GM18907 (cell line): ENCODE results near the gene OLFM1.

Experiments used
- ATAC-seq: cut with Tn5 transposase; IDR thresholded peaks from one replicate; pipeline ENCODE4 v1.9.1; 2021; ENCODE audit warnings: mild to moderate bottlenecking, moderate library complexity; ENCODE audit not compliant: unreplicated experiment

OLFM1 gene

DNA sequence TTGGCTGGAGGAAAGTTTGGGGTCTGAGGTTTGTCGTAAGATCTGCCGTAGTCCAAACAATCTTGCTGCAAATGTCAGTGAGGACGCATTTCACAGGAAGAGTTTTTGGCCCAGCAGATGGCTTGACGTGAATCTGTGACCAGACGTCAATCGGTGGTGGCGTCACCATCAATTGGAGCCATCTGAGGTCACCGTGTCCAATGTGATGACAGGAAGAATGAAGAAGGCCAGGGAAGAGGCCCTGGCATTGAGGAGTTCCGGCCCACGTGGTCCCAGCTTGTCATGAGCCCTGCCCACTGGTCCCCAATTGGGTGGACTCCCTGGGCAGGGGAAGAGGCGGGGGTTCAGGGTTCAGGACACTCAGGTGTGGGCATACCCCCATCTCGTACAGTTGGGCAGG, 79.9 kb downstream of the OLFM1 start:
- ATAC-seq, result no peak

DNA sequence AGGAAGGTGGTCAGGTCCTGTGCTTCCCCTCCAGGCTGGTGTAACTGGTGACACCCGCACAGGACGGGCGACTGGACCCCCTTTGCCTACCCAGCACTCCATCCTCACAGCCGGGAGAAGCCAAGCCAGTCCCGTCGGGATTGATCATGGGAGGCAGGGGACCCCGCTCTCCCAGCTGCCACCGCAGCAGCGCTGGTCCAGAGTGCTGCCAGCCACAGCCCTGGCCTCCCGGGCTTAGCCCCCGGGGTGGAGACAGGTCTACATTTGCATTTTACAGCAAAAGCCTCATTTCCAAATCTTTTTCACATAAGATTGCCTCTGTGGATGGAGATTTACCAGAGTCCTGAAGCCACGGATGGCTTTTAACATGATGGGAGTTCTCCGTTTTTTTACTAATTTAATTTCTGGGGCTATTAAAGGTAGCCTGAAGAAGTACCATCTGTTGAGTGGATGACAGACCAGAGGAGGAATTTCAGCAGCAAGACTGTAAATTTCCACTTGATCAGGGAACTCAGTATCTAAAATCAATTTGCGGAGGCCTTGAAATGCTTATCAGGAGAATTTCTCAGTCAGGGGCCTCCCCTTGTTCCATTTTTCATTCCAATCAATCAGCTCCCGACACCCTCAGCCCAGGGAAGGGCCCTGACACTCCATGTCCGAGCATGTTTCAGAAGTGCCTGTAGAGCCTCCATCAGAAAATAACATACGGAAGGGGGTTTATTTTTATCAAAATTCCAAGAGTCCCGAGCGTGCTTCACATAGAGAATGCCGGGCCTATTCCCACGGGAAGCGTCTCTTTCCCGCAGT, 80.6 kb downstream of the OLFM1 start:
- no peak for ATAC-seq

DNA sequence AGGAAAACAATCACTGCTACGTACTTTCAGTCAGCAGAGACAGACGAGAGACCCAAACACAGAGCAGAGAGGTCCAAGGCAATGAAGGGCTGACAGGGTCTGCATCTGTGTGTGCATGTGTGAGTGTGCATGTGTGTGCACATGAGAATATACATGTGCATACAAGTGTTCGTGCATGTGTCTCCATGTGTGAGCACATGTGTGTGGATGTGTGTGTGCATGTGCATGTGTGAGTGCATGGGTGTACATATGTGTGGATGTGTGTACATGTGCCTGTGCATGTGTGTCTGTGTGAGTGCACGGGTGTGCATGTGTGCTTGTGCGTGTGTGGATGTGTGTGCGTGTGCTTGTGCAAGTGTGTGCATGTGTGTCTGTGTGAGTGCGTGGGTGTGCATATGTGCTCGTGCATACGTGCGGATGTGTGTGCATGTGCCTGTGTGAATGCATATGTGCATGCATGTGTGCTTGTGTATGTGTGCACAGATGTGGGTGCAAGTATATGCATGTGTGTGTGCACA, 82.3 kb downstream of the OLFM1 start:
- no peak for ATAC-seq

DNA sequence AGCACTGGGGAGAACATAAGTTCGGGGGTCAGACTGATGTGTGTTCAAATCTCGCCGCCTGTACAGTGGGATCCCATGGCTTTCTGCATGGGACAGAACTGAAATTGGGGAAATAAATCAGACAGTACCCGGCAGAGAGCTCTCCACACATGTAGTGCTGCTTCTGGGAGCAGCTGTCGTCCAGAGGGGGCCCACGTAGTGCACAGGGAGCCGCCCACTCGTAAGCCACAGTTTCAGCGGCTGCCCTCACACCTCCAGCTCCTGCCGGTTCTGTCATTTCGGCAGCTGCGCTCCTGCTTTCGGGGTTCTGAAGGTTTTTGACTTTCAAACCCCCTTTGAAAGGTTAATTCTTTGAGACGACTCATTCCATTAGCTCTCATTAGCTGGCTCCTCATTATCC, 83.1 kb downstream of the OLFM1 start:
- ATAC-seq, result no peak
